Stimulated activated CD4-positive, alpha-beta T cell treated with anti-CD3 and anti-CD28 coated beads, Interleukin-1b, Interleukin-23, amount 100 ng/mL, for 1 hour (primary cell): ENCODE measurements around the gene DCTD.

Source experiments
- DNase-seq, 2 donors: peaks; one replicate each; pipeline ENCODE4 v3.0.0-alpha.2; 2020; ENCODE audit warnings: low read depth in 2 of 2

Gene DCTD

GRCh38 chr4:182917182-182918043 is at the start of gene DCTD:
TSS of gene DCTD (minus strand) at chr4:182917386. CDS start at chr4:182915568, 1,818 bp downstream.
- peak; percentile 50 to 71 for DNase-seq

- DNase-seq: no peak
These were observed 43.6 kb upstream of the DCTD start for GRCh38 chr4:182960746-182961145.

GRCh38 chr4:182960228-182960627 is 43.0 kb upstream of the DCTD start:
- DNase-seq: no peak

- DNase-seq: no peak
These were observed 38.2 kb upstream of the DCTD start for GRCh38 chr4:182955411-182955810.

- no peak for DNase-seq
These were observed 27.5 kb upstream of the DCTD start for GRCh38 chr4:182944484-182945213.

GRCh38 chr4:182939680-182940079 is 22.5 kb upstream of the DCTD start:
- no peak for DNase-seq

GRCh38 chr4:182938205-182938645 is 21.0 kb upstream of the DCTD start:
- peak; percentile 23 to 51 for DNase-seq

GRCh38 chr4:182937268-182938204 is 20.4 kb upstream of the DCTD start:
- DNase-seq: no peak

GRCh38 chr4:182932651-182933050 is 15.5 kb upstream of the DCTD start:
- DNase-seq: no peak

- DNase-seq: no peak
These were observed 14.6 kb upstream of the DCTD start for GRCh38 chr4:182931691-182932345.

GRCh38 chr4:182930889-182931288 is 13.7 kb upstream of the DCTD start:
- DNase-seq: no peak

GRCh38 chr4:182929296-182929695 is 12.1 kb upstream of the DCTD start:
- DNase-seq: no peak

- DNase-seq: no peak
These were observed 10.9 kb upstream of the DCTD start for GRCh38 chr4:182928061-182928460.

GRCh38 chr4:182927505-182927904 is 10.3 kb upstream of the DCTD start:
- DNase-seq: no peak

GRCh38 chr4:182925855-182926254 is 8.7 kb upstream of the DCTD start:
- no peak for DNase-seq

GRCh38 chr4:182925298-182925757 is 8.1 kb upstream of the DCTD start:
- peak; percentile 5 to 15 for DNase-seq

GRCh38 chr4:182924497-182924896 is 7.3 kb upstream of the DCTD start:
- no peak for DNase-seq

GRCh38 chr4:182923796-182924340 is 6.7 kb upstream of the DCTD start:
- DNase-seq: no peak

- no peak for DNase-seq
These were observed 6.2 kb upstream of the DCTD start for GRCh38 chr4:182923366-182923765.

- no peak for DNase-seq
These were observed 5.5 kb upstream of the DCTD start for GRCh38 chr4:182922501-182923284.
